ENCODE results near the gene PRKN.

Gene PRKN

GRCh38 chr6:162727322-162728182, at the start of gene PRKN, which contains the start of gene PACRG:
PRKN (minus strand) TSS chr6:162727766.
PACRG (plus strand) TSS chr6:162727974.
- DNase-seq: peak; percentile 60

GRCh38 chr6:162777091-162777490, 49.5 kb upstream of the PRKN start:
- no peak for DNase-seq

- DNase-seq: no peak
These were observed 46.4 kb upstream of the PRKN start for GRCh38 chr6:162773996-162774395.

GRCh38 chr6:162772466-162772865, 44.9 kb upstream of the PRKN start:
- DNase-seq: no peak

- DNase-seq: no peak
These were observed 43.4 kb upstream of the PRKN start for GRCh38 chr6:162770955-162771354.

- no peak for DNase-seq
These were observed 42.6 kb upstream of the PRKN start for GRCh38 chr6:162770136-162770535.

GRCh38 chr6:162753775-162754174, 26.2 kb upstream of the PRKN start:
- no peak for DNase-seq

- no peak for DNase-seq
These were observed 23.8 kb upstream of the PRKN start for GRCh38 chr6:162751211-162751859.

- DNase-seq: no peak
These were observed 23.2 kb upstream of the PRKN start for GRCh38 chr6:162750776-162751175.

- no peak for DNase-seq
These were observed 9.4 kb upstream of the PRKN start for GRCh38 chr6:162736961-162737360.

- DNase-seq: no peak
These were observed 5.9 kb upstream of the PRKN start for GRCh38 chr6:162733489-162733888.

- DNase-seq: no peak
These were observed 2.9 kb upstream of the PRKN start for GRCh38 chr6:162730502-162730901.

GRCh38 chr6:162728706-162729105, 1.1 kb upstream of the PRKN start:
- DNase-seq: no peak

- DNase-seq: no peak
These were observed 631 bp upstream of the PRKN start for GRCh38 chr6:162728197-162728596.

GRCh38 chr6:162726947-162727321, 632 bp downstream of the PRKN start:
- DNase-seq: no peak

GRCh38 chr6:162722633-162723032, 4.9 kb downstream of the PRKN start:
- no peak for DNase-seq

- no peak for DNase-seq
These were observed 5.3 kb downstream of the PRKN start for GRCh38 chr6:162722226-162722625.

GRCh38 chr6:162721404-162721687, 6.2 kb downstream of the PRKN start:
- DNase-seq: no peak

- DNase-seq: no peak
These were observed 8.0 kb downstream of the PRKN start for GRCh38 chr6:162719528-162719927.

GRCh38 chr6:162715601-162716000, 12.0 kb downstream of the PRKN start:
- no peak for DNase-seq

GRCh38 chr6:162713974-162714780, 13.4 kb downstream of the PRKN start:
- no peak for DNase-seq

- DNase-seq: no peak
These were observed 14.9 kb downstream of the PRKN start for GRCh38 chr6:162712694-162713093.

GRCh38 chr6:162711376-162711775, 16.2 kb downstream of the PRKN start:
- no peak for DNase-seq

GRCh38 chr6:162710936-162711335, 16.6 kb downstream of the PRKN start:
- no peak for DNase-seq
